Measurements from ENCODE around the gene SEMA4D.
"Not testable (repeated sequence)": the region's sequence is repeated elsewhere in the genome, so short reads cannot be mapped to it uniquely, and the experiment has no call there.

SEMA4D gene

DNA sequence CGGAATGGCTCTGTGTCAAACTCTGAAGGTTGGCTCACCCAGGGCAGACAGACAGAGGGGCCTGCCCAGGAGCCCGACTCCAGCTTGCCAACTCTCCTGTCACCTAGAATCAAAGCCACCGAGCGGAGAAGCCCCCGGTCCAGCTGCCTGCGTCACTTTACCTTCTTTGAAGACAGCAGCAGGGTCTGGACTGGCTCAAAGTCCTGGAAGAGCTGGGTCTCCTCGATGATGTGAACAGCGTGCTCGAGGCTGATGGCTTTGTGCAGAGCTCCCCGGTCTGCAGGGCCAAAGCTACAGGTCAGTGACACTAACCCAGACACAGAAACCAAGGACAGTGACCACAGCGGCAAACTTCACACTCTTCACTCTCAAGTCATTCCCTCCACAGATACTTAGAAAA lies 111.7 kb downstream of the SEMA4D start:
- no peak for DNase-seq (ENCODE audit: low spot score)

DNA sequence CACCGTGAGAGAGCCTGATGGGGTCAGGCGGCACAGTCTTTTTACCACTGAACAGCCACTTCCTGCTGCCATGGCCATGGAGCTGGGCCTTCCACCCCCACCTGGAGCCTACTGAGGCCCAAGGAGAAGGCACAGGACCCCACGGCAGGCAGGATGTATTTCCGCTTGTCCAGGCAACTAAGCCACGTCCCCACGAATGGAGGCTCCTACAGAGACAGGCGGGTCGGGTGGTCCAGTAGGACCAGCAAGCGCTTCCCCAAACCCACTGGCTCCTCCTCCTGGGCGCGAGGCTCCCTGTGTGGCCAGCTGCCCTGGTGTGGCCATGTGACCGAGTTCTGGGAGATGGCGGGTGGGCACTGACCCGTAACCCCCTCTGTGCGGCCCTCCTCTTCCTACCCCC lies 113.1 kb downstream of the SEMA4D start:
- no peak for DNase-seq (ENCODE audit: low spot score)

DNA sequence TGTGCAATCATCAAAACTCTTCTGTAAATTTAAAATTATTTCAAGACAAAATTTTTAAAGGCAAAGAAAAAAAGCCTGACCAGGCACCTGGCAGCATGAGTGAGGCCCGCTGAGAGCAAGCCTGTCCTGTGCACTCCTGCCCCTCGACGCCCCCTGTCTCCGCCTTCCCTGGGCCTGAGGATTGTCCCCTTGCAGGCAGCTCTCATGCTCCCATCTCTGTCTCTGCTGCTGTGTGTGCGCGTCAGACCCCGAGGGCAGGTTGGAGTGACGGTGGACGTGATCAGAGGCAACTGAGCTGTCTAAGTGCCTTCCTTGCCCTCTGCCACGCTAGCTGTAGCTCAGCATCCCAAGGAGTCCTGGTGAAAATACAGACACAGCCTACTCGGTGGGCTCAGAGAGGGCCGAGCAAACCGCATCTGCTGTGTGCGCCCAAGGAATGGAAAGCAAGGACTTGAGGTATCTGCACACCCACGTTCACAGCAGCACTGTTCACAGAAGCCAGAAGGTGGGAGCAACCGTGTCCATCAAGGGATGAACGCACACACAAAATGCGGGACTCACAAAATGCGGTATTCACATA lies 114.1 kb downstream of the SEMA4D start:
- no peak for DNase-seq (ENCODE audit: low spot score)

DNA sequence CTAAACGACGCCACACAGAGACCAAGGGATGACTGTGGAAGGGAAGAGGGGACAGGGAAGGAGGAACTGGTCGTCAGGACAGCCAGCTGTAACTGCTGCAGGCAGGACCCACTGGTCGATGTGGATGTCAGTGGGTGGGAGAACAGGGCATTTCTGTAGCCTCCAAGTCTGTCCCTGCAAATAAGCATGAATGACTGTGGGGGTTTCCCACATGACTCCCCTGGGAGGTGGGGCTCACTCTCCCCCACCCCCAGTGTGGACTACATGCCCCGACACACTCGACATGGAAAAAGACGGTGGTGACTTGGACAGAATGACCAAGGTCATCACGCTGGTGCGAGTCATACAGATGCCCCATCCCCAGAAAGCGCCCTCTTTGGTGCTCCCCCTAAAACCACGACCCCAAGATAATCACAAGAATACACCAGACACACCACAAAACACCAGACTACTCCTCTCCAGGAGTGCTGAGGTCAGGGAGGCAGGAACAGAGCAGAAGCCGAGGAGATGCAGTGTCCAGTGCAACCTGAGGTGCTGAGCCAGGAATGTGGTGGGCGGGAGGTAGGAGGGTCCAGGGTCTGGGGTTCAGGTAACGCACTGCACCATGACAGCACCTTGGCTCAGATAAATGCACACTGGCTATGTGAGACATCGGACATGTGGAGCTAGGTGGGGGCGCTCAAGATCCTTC lies 114.7 kb downstream of the SEMA4D start:
- no peak for DNase-seq (ENCODE audit: low spot score)

DNA sequence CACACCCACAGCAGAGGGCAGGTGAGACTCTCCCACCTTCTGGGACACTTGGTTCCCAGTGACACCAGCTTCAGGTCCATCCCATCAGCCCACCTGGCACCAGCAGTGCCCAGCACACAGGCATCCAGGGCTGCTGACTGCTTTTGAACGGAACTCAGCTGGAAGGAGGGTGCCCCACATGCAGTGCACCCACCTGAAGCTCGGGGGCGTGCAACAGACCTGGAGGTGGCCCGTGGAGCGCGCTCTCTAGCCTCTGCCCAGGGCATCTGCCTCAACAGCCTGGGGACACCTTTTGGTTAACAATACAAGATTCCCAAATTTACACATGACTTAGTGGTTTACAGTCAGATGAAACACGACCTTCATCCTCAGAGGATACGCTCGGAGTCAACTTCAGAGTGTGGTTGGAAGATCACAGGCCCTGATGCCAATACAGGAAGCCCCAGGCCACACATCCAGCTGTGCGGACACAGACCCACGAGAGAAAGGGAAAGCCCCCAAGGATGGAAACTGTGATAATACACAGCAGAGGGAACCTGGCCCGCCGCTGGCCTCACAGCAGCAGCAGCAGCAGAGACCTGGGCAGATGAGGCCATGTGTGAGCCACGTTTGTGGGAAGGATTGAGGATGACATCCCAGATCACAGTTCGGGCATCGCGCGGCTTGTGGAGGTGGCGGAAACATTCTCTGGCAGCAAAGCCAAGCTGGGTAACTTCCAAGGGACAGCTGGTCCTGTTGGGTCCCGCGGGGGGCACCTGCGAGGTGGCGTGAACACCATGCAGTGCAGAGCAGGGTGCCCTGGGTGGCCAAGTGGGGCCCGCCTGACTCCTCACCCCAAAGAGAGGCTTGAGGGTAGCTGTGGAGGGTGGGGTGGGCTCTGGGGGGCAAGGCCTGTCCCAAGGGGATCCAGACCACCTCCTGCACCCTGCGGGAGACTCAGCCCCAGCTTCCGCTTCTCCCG lies 115.6 kb downstream of the SEMA4D start:
- no peak for DNase-seq (ENCODE audit: low spot score)

DNA sequence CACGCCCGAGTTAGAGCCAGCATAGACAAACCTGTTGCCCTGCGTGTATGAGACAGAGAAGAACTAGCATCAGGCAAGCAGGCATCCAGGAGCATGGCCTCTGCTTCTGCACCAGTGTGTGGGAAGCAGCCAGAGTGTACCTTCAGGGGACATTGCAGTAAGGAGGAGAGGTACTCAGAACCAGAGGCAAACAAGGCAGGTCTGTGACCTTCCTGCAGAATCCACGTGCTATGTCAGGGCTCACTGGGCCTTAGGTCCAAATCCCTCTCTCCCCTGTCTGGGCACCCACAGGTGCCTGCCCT lies 116.7 kb downstream of the SEMA4D start:
- DNase-seq (ENCODE audit: low spot score) = no peak

DNA sequence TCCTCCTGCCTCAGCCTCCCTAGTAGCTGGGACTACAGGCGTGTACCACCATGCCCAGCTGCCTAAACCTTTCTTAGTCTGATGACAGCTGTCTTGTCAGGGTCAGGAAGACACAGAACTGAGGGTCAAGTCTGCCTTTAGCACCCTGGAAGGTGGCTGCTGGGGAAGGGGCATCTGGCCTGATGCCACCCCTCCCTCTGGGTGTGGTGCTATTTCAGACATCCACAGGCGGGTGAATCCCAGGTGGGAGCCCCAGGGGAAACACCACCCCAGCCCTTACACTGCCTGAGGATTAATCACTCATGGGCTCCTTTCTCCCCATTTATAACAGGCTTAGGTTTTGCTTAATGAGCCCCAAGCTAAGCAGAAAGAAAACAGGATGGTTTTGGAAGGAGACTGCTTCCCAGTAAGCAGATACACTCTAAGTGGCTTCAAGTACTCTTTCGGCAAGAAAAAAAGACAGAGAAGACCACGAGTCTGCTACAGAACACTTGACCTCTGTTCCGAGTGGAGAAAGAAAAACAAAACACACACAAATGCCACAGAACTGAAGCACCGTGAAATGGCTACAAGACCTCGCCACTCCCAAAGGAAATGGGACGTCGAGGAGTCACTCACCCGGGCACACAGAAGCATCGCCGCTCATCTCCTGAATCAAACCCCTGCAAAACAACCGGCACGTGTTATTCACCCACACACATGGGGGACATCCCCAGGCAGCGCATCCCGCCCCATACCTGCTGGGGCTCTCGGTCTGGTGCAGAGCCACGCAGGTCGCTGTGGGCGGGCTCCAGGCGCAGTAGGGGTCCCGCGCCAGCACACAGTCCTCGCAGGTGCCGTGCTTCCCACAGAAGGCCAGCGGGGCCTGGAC lies 117.2 kb downstream of the SEMA4D start:
- DNase-seq (ENCODE audit: low spot score) = no peak

DNA sequence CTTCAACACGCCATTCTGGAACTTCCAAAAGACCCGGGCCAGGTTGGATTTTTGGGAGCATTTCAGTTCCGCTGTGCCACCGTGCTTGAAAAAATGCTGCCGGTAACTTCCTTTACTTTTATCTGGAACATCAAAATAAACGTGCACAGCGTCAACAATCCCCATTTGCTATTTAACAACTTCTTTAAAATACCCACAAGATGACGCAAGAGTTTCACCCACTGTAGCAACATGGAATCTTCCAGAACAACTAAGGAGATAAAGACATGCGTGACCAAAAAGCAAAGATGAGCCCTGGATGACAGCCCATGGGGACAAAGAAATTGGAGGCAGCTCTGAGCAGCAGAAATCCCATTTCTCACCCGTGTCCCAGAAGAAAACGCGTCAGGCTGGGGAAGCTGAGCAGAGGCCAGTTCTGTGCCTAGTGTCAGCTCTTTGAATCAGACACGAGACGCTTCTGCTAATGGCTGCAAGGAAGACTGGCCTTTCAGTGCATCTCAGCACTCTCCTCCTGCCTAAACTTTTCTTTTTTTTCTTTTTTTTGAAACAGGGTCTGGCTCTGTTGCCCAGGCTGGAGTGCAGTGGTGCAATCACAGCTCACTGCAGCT lies 118.3 kb downstream of the SEMA4D start:
- DNase-seq (ENCODE audit: low spot score) = peak; percentile 12

DNA sequence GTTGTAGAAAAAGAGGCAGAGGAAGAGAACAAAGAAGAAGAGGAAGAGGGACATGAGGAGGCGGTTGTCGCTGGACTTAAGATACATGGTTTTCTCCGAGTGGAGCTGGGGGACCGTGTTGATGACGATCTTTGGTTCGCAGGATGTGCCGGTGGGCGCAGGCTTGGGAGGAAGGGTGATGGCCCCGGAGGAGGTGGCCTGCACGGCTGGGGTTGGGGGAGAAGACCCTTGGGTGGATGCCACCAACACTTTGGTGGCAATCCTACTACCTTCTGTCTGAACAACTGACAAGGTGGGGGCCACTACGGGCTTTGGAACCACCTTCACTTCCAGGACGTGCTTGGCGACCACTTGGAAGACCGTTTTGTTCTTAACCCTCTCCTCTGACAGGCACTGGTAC lies 118.9 kb downstream of the SEMA4D start:
- DNase-seq (ENCODE audit: low spot score) = no peak

DNA sequence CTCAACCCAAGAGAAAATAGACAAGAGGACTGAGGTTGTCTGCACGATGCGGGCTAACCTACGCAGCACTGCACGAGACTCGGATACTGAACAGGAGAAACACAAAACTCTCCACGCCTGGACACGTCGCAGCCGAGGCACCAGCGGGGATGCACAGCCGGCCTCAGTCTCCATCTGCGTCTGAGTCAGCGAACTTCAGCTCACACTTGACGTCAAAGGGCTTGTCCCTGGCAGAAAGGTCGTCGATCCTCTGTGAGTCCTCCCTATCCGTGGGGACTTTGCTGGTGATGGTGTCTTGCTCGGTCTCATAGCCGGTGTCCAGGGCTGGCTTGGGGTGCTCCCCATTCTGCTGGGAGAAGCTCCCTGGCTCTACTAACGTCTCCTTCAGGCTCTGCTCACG lies 119.4 kb downstream of the SEMA4D start:
- DNase-seq (ENCODE audit: low spot score) = no peak

DNA sequence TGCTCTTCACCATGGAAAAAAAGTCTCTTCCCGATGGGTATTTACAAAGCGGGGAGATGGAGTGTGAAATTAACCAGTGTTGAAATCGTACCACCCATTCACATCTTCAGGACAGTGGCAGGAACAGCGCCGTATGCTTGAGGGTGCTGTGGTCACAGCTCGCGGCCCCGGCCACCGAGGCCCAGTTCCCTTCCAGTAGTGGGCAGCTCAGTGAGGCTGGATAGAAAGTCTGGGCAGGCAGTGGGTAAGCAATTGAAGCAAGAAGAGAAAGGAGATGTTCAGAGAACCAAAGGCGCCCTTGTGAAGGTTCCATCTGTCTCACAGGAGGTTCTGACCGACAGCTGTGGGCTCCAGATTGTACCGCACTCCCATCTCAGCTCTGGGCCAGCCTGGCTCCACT lies 120.5 kb downstream of the SEMA4D start:
- DNase-seq (ENCODE audit: low spot score) = no peak

DNA sequence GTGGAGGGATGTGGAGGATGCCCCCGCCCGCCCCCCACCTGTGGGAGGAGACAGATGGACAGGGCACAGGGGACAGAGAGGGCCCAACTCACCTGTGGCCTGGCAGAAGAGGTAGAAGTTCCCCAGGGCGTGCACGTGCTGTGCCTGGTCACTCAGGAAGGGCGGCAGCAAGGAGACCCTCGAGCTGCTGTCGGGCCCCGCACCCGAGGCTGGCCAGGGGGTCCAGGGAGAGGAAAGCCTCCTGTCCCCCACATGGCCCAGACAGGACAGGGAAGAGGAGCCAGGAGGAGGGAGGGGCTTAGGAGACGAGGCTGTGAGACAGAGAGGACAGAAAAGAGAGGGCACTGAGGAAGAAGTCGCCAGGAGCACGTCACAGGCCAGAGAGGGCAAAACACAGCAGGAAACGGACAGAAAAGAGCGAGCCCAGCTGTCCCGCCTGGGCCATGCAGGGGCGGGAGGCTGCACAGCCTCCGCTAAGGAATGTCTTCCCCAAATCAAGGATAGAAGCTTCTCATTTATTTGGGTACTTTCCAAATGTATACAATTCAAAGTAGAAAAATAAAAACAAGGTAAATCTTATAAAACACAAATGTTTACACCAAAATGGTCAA lies 121.1 kb downstream of the SEMA4D start:
- no peak for DNase-seq (ENCODE audit: low spot score)

DNA sequence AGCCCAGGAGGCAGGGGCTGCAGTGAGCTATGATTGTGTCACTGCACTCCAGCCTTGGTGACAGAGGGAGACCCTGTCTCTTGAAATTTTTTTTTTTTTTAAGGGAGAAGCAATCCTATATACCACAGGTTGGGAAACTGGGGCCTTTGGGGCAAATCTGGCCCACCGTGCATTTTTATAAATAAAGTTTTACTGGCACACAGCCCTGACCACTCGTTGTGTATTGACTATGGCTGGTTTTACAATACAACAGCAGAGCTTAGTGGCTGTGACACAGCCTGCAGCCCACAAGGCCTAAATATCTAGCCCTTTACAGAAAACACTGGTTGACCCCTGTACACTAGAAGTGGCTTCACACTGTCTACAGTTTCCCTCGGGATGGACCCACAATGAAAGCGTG lies 121.6 kb downstream of the SEMA4D start:
- DNase-seq (ENCODE audit: low spot score) = no peak

DNA sequence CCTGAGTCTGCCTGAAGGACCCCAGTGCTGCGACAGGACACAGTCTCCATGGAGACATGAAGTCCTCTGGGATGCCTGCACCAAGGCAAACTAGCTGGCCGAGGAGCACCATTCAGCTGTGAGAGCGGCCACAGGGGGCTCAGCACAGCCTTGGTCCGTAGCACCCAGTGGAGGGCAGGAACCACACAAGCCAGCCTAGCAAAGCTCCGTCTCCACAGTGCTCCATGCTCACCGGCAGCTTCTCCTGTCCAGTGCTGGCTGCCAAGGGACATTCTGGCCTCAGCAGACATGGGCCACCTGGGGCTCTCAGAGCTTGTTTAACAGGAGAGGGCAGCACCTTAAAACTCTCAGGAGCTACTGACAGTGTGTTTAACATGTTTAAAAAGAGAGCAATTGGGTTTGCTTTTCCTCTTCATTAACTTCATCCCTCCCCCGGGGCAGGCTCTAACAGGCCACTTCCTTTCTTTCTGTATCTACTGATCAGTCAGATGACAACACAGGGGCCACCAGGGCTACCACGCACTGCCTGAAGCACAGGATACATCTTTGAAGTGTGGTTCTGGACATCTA lies 122.6 kb downstream of the SEMA4D start:
- DNase-seq (ENCODE audit: low spot score) = peak; percentile 28

DNA sequence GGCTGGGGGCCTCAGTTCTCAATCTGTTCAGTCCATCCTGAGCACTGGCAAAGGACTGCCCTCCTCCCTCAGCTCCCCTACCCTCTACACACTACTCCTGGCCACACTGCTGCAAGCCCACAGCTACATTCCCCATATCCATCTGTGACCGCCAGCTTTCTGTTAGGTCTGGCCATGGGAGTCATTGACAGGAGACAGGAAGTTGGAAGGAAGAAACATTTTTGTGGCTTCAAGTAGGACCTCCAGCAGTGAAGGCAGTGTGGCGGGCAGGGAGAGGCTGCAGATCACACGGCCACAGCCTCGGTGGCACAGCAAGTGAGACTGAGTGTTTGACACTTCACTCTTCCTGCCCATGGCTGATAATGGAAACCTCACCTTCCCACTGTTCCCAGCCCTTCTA lies 123.7 kb downstream of the SEMA4D start:
- DNase-seq (ENCODE audit: low spot score) = no peak

DNA sequence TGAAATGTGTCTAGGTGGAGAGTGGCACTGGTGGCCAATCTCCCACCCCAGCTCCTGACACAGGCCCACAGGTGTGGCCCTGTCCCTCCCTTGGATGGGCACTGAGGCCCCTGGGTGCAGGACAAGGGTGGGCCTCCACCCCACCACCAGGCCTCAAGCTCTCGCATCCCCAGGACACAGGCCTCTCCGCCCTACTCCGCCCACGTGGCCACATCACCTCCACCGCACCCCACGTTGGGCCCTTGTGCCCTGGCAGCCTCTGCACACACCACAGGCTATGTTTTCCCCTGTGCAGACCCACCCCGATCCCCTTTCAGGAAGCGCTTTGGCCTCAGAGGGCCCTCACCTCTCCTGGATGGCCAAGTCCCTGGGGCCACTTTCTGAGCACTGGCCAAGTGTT lies 124.9 kb downstream of the SEMA4D start:
- DNase-seq (ENCODE audit: low spot score) = no peak

DNA sequence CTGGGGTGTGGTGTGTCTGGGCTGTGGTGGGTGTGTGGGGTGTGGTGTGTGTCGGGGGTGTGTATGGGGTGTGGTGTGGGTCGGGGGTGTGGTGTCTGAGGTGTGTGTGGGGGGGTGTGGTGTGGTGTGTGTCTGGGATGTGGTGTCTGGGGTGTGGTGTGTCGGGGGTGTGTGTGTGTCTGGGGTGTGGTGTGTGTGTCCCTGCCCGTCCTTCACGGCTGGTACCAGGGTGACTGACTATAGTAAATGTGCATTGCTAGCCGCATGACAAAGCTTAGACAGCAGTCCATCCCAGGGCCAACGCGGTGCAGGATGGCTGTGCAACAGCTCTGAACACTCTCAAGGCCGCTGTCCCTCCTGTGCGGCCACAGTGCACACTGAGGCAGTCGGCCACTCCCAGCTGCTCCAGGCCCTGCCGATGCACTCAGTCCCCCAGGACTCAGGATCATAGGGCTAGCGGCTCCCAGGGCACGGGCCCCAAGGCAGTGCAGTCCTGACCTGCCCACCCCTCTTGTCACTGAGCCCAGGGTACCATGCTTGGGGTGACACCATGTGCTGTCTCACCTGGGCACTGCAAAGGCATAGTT lies 125.6 kb downstream of the SEMA4D start:
- peak; percentile 29 for DNase-seq (ENCODE audit: low spot score)

DNA sequence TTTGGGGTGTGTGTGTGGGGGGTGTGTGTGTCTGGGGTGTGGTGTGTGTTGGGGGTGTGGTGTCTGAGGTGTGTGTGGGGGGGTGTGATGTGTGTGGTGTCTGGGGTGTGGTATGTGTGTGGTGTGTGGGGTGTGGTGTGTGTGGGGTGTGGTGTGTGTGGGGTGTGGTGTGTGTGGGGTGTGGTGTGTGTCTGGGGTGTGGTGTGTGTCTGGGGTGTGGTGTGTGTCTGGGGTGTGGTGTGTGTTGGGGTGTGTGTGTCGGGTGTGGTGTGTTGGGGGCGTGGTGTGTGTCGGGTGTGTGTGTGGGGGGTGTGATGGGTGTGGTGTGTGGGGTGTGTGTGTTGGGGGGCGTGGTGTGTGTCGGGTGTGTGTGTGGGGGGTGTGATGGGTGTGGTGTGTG lies 126.1 kb downstream of the SEMA4D start:
- not testable (repeated sequence) for DNase-seq (ENCODE audit: low spot score)

DNA sequence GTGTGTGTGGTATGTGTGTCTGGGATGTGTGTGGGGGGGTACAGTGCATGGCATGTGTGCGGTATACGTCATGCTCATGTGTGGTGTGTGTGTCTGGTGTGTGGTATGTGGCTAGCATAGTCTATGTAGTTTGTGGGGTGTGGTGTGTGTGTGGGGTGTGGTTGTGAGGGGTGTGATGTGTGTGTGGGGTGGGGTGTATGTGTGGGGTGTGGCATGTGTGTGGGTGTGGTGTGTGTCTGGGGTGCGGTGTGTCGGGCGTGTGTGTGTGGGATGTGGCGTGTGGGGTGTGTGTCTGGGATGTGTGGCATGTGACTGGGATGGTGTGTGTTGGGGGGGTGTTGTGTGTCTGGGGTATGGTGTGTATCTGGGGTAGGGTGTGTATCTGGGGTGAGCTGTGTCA lies 127.3 kb downstream of the SEMA4D start:
- no peak for DNase-seq (ENCODE audit: low spot score)

DNA sequence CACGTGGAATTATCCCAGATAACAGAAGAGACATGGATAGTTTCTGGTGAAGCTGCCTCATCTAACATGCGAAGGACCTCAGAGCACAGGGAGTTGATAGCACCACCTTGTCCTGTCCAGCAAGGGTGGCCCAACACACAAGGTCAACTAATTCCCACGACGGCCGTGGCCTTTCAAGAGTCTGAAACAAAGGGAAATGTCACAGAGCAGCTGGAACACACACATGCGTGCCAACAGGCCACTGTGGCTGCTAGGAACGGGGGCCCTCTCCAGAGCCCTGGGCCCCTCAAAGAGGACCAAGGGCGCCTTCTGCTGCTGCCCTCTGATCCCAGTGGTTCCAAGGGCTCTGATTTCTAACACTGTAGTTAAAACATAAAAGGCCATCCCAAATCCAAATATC lies 128.9 kb downstream of the SEMA4D start:
- no peak for DNase-seq (ENCODE audit: low spot score)

DNA sequence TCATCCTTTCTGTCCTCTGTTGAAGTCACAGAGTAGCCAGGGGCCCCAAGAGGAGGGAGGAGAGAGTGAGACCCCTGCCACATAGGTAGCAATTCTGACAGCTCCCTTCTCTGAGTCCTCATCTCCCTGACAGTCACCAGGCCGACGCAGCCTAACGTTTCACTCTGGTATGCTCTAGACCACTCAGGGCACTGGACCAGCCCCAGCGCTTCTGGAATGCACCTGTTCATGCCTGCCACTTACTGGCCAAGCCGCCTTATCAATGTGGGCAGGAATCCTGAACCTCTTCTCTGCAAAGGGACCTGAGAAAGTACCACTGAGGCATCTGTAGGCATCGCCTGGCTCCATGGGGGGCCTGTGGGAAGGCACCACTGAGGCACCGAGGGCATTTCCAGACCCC lies 129.4 kb downstream of the SEMA4D start:
- DNase-seq (ENCODE audit: low spot score) = no peak
